ENCODE measurements around the gene SUPT3H.

GRCh38 chr6:45006893-45007292 lies 370.8 kb downstream of the SUPT3H start:
- no peak for TF ChIP-seq POLR2A (IDR thresholded peaks at IDR 0.05)
- no peak for TF ChIP-seq CTCF (IDR thresholded peaks at IDR 0.05)
